Measurements from ENCODE around the gene SAYSD1. TPM values are rescaled to one million over a fixed set of nuclear protein-coding genes. Genes with fewer than 3 reads are reported as not detected.

SAYSD1 gene
- total RNA-seq, 1 donor from 2014 or later = 10.4 TPM

DNA sequence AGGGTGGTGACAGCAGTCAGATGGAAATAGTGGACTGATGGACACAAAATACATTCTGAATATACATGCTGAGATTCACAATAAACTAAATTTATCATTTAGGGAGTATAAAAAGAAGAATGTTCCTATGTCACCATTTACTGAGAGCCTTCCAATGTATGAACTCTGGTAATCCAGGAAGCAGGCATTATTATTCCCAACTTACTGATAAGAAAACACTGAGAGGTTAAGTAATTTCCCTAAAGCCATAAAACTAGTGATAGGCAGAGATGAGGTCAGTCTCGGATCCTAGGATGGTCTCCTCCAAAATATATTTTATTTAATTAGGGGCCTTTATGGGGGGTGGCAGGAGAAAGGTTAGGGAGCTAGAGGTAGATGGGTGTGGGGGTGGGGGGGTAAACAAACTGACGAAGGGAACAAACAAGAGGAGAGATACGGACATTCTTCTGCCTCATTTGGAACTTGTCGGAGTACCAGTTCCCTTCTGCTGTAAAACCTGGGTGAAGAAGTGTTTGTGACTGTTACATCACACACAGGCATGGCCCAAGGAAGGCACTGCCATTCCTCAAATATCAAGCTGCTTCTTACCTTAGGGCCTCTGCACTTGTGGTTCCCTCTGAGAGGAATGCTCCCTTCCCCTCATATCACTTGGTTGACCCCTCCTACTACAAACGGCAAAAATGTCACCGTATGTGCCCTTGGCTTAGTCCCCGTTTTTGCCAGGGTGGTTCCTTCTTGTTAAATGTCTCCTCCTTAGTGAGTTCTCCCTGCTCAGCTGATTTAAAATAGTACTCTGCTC, 6.7 kb downstream of the SAYSD1 start:
- DNase-seq (ENCODE audit: low read depth, low spot score) = no peak

DNA sequence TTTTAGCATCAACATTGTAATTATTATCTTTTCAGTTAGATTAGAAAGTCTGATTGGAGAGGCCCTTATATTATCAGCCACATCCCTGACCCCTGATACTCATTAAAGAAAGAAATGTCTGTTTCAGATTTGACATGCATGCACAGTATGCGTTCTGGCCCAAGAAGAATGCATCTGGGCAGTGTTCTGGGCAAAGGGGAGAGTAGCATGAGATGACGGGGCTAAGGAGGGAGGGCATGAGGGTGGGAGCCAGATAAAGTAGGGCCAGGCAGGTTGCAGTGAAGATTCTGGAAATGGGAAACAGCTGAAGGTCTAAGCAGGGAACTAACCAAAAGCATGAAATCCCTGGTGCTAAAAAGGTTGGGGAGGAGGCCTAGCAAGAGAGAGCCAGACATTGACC, 7.3 kb downstream of the SAYSD1 start:
- no peak for DNase-seq (ENCODE audit: low read depth, low spot score)

DNA sequence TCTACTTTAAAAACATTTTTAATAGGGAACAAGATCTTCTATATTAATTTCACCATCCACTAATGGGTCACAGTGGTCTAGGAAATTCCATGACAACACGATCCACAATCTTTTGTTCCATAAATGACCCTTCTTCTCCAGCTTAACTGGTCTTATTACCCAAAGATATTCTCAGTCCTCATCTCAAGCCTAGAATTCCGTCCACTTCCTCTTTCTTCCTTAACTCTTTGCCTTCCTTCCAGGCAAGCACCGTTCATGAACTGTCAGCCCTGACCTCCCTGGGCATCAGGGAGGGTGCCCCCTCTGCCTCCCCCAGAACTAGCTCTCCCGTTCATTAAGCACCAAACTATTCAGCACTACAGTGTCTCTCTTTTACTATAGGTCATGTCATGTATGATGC, 8.0 kb downstream of the SAYSD1 start:
- DNase-seq (ENCODE audit: low read depth, low spot score) = no peak

DNA sequence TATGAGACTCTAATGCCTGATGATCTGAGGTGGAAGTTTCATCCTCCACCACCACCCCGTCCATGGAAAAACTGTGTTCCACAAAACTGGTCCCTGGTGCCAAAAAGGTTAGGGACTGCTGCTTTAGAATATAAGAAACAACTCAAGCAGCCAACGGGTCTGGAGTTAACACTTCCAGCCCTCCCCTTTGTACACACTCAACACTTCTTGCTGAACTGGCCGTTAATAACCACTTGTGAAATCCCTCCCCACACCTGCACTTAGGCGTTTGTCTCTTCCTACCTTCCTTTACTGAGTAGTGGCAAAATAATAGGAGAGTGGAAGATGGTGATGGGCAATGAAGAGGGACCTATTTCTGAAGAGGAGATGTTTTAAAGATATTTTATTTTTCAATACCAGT, 10.5 kb downstream of the SAYSD1 start:
- DNase-seq (ENCODE audit: low read depth, low spot score) = no peak

DNA sequence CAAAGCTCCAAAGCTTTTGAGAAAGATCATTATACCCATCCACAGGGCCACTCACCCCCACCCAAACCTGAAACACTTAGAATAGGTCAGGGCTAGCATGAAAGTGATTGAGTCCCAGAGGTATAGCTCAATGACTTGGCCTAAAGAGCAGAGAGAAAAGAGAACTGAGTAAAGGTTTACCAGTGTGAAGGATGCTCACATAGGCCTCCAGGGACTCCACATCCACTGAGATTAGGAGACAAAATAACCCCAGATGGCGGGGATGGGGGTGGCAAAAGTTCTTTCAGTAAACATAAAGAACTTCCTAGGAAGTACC, 12.2 kb downstream of the SAYSD1 start:
- no peak for DNase-seq (ENCODE audit: low read depth, low spot score)

DNA sequence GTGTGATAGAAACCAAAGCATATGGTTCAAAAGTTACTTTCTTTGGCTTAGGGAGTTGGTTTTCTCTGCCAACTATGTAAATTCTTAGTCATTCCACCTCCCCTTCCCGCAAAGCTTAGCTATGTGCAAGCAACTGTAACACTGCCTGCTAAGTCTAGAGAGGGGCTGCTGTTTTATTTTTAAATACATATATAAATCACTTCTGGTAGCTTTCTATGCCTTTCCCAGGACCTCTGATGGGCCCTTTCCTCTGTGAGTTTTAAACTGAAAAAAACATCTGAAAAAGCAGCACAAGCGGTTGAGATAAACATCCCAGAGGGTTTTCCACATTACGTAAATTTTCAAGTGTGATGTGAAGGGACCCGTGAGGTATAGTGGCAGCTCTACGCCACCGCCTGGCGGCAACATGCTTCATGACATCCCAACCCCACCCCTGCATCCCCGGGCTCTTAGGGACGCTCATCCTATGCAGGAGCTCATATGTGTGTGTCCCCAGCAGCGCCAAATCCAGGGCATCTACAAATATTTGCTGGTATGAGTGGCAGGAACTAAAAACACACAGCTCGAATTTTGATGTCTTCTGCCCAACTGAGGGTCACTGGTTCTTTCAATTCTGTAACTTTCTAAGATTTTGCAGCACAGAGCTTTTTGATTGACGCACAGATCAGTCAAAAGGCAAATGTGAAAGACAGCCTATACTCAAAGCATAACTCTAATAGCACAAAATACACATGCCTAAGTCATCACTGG, 12.7 kb downstream of the SAYSD1 start:
- DNase-seq (ENCODE audit: low read depth, low spot score) = no peak

DNA sequence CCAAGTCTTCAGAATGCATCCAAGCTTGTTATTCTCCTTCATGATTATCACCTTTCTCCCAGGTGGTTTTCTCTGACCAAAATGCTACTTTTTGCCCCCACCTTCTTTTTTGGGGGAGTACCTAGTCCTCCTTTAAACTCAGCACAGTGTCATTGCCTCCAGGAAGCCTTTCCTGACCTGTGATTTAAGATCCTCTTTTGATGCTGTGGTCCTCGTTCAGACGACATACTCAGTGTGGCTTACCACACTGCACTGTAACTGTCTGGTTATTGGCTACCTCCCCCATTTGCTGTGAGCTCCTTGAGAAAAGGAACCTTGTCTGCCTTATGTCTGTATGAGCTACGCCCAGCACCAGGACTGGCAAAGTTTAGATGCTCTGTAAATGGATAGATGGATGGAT, 14.6 kb downstream of the SAYSD1 start:
- no peak for DNase-seq (ENCODE audit: low read depth, low spot score)

DNA sequence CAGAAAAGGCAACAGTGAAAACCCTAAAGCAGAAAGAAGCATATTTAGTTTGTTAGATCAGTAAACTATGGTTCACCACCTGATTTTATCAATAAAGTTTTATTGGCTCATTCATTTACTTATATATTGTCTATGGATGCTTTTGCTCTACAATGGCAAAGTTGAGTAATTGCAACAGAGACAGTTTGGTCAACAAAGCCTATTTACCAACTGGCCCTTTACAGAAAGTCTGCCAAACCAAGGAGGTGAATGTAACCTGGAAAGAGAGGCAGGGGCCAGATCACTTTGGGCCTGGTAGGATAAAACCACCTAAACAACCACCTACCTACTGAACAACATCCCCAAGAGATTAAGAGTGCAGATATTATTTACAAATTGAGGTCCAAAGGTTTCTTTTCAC, 19.4 kb downstream of the SAYSD1 start:
- DNase-seq (ENCODE audit: low read depth, low spot score) = no peak

DNA sequence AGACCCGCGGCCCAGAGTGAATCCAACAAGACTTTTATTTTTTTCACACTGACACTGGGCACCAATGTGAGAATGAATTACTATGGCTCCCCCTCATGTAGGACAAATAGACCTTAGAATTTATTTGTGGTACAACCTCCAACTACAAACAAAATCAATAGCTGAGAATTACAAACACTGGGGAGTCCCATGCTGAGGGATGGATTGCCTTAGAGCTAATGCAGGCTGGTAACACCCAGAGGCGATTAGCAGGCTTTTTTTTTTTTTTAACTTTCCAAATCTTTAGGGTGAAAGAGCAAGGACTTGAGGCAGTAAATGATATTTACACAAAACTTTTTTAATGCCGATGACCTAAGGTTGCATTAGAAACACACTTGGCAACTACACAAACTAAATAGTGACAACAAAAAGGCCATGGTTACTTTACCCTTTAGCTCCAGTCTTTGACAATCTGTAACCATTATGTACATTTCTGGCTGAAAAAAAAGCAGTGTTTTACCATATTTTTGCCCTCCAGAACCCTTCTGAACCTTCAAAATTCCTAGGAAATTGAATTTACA, 21.8 kb downstream of the SAYSD1 start:
- no peak for DNase-seq (ENCODE audit: low read depth, low spot score)

DNA sequence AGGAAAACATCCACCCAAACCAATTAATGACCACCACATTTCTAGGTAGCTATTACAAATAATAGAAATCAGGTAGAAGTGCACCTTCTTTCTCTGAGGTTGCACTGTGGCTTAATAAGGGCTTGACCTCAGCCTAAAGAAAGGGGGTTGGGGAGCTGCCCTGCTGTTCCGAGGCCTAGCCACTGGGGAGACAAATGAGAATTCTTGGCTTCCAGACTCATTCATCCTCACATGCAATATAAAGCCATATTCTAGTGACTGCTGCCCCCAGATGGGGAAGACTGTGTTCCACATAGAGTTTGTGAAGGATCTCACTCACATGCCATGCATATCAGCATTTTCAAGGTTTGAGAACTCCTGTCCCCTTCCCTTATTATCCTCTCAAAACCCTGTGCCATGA, 22.9 kb downstream of the SAYSD1 start:
- no peak for DNase-seq (ENCODE audit: low read depth, low spot score)

DNA sequence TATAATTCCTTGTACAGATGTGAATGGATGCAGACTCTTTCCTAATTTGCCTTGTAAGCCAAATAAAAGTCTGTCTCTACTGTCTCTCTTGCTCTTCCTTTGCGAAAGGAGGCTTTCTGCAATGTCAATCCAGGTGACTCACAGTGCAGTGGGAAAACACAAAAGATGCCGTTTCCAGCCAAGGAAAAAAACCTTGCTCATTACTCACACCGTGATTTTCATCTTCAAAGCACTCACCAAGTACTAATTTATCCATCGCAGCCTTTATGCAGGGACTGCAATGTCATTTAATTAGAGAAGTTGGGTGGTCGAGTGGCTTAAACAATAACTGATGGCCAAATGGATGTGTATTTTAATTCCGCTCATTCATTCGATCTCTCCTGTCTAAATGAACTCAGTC, 23.8 kb downstream of the SAYSD1 start:
- no peak for DNase-seq (ENCODE audit: low read depth, low spot score)

DNA sequence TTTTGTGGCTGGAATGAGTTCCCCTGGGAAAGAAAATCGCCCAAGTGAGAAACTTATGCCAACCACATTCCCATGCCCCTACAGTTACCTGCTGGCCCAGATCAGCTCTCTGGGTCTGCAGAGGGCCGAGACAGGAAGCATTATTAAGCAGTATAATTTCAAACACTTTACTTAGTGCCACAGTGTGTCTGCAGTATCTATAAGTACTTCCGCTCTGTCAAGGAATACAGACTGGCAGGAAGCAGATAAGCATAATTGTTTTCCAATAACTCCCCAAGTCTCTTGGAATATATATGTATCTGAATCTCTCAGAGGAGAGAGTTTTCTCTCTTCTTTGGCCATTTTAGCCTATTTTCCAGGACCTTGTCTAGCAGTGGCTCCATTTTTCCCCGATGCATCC, 24.9 kb downstream of the SAYSD1 start:
- DNase-seq (ENCODE audit: low read depth, low spot score) = no peak

DNA sequence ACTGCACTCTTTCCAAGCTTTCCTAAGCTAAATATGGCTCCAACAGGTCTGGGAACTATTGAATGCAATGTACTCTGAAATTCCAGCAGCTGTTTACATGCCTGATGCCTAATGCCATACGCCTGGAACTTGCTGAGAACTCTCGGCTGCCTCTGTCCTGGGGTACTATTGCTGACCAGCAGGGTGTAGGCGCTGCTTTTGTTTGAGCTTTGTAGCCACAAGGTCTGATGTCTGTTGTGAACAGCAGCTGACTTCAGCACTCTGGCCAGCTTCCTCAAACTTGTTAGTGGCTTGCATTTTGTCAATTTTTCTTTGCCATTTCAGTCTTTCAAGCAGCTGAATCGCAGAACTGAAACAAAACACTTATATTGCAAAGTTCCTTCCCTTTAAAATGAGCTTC, 26.7 kb downstream of the SAYSD1 start:
- peak; percentile 7 for DNase-seq (ENCODE audit: low read depth, low spot score)

DNA sequence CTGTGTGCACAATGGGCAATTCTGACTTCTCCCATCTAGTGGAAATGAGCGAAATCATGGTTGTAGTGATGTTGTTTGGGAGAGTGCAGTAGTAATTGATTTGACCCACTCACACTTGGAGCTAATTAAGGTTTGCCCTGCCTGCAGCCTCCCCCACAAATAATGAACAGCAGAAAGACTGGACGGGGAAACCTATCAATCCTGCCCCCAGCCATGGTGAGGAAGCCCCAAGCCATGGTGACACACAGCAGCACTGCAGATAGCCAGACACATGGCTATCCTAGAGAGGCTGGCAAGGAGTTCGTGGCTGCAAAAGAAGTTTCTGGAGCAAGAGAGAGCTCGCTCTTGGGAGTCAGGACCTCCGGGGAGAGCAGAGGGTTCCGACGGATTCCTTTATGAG, 27.8 kb downstream of the SAYSD1 start:
- no peak for DNase-seq (ENCODE audit: low read depth, low spot score)

DNA sequence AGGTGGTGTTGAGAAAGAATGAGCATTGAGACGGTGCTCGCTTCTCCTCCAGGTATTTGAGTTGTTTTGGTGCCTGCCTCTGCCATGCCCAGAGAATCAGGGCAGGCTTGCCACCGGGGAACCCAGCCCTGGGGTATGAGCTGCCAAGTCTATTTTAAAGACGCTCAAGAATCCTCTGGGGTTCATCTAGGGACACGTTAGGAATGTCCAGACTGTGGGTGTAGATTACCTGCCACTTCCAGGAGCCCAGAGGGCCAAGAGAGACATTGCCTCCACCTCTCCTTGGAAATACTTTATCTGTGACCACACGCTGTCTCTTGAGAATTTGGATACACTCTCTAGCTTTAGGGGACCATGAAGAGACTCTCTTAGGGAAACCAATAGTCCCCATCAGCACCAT, 28.3 kb downstream of the SAYSD1 start:
- no peak for DNase-seq (ENCODE audit: low read depth, low spot score)

DNA sequence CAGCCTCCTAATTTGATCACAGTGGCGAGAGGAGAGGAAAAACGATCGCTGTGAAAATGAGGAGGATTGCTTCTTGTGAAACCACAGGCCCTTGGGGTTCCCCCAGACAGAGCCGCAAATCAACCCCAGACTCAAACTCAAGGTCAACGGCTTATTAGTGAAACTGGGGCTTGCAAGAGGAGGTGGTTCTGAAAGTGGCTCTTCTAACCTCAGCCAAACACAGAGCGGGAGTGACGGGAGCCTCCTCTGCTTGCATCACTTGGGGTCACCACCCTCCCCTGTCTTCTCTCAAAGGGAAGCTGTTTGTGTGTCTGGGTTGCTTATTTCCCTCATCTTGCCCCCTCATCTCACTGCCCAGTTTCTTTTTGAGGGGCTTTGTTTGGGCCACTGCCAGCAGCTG, 28.7 kb downstream of the SAYSD1 start:
- DNase-seq (ENCODE audit: low read depth, low spot score) = no peak

DNA sequence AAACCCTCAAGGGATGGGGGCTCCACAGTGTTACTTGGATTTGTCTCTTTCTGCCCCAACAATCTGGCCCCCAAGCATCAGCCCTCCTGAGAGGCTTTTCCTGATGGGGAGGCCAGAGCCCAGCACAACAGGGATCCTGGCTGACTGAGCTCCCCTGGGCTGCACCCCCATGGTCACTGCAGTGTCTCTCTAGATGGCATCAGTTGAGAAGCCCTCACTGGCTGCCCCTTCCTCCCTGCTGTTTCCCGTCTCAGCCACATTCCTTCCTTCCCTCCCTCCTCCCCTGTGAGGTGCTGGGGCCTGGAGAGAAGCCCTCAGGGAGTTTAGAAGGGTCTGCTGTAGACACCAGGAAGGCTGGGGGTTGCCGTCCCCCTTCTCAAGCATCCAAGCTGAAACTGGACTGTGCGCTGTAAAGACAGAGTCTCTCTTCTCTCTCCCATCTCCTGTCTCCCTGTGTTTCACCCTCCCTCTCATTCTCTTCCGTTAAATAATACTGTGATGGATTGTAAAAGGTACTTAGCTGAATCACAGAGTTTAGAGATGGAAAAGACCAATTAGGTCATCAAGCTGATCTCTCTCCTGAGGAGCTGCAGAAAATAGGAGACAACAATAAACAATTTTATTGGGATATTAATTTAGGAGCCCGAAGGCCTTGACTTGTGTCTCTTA, 29.7 kb downstream of the SAYSD1 start:
- no peak for DNase-seq (ENCODE audit: low read depth, low spot score)

DNA sequence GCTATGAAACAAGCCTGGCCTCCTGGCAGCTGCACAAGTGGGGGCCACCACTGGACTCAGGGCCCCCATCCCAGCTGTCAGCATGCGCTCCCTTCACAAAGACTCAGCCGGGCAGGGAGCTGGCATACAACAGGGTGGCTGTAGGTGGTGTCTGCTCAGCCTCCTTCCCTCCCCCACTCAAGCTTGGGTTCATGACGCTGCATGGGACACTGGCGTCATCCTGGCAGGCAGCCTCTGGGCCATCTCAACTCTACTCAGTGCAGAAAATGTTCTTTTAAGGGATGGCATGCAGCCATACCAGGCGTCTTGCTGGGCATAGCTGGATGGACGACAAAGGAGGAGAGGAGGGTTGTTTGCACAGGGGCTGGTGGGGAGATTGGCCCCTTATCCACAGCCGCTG, 30.5 kb downstream of the SAYSD1 start:
- DNase-seq (ENCODE audit: low read depth, low spot score) = no peak

DNA sequence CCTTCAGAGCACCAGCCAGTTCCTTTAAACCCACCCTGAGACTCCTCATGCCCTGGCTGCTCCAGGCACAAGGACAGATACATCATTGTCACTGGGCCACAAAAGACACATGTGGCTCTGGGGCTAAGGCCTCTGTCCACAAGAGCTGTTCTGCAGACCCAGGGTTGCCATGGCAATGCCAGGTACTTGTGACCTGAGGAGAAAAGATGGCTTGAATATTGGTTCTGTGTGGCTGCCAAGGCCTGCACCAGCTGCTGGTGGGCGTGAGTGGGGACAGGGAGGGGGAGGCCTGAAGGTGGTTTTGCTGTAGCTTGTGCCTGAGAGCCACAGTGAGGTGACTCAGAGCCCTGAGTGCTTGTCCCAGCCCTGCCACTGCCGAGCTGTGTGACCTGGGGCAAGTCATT, 31.8 kb downstream of the SAYSD1 start:
- DNase-seq (ENCODE audit: low read depth, low spot score) = no peak

DNA sequence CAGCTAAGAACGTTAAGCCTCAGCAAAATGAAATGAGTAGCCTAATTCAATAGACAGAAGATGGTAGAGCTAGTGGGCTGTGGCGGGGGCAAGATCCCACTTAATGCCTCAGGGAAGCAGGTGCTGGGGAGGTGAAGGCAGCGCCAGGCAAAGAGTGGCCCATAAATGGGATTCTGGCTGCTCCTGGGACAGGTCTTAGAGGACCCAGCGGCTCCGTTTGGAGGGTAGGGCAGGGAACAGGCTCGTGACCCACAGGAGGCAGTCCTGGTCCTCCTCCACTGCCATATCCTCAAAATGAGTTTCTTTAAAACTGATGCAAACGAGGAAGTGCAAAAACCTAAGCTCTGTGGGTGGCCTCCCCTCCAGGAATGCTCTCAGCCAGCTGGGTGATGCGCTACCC, 32.7 kb downstream of the SAYSD1 start:
- DNase-seq (ENCODE audit: low read depth, low spot score) = no peak

DNA sequence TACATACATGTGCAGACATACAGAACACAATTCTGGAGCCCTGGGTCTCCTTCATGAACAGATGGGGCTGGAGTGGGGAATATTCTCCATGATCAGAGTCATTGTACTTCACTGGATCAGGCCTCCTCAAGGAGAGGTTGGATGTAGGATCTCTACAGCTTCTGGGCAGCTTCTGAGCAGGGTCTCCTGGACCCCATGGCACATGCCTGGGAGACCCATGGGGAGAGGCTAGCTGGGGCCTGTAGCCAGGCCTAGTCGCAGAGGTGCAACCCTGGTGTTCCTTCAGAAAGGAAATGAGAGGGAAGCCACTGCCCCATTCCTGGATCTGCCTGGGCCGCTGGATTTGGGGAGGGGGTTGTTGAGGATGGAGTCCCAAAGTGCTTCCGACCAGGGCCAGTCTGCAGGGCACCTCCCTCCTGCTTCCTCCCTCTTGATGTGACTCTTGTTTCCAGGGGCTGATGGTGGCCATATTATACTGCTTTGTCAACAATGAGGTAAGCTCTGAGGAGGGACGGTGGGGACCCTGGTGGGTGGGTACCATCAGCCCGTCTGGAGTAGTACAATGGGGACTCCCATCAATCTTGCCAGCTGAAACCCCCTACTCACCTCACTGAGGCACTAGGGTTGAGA, 34.6 kb downstream of the SAYSD1 start:
- no peak for DNase-seq (ENCODE audit: low read depth, low spot score)
